Loucy (cell line): ENCODE measurements around the gene MAMLD1.

Experiments
- H2AFZ ChIP-seq: fragments of 200-600 bp; sonication (generic); 2 replicates; pipeline ENCODE4 v1.6.0; 2016; ENCODE audit warnings: antibody characterized with exemption, mild to moderate bottlenecking, low read length, moderate library complexity
- H3F3A ChIP-seq: fragments of 200-600 bp; 2 replicates; pipeline ENCODE4 v1.6.0; 2016; ENCODE audit warnings: antibody characterized with exemption, low read depth, mild to moderate bottlenecking
- H3K27me3 ChIP-seq: fragments of 200-600 bp; sonication (generic); 2 replicates; pipeline ENCODE4 v1.6.1; 2014; ENCODE audit warnings: low read length, mild to moderate bottlenecking; ENCODE audit not compliant: insufficient read depth, poor library complexity, severe bottlenecking
- H3K36me3 ChIP-seq: fragments of 200-600 bp; sonication (generic); 2 replicates; pipeline ENCODE4 v1.6.1; 2016; ENCODE audit warnings: low read length; ENCODE audit not compliant: insufficient read depth
- H3K4me1 ChIP-seq: fragments of 200-600 bp; sonication (generic); 2 replicates; pipeline ENCODE4 v1.5.1; 2014; ENCODE audit warnings: low read length, mild to moderate bottlenecking; ENCODE audit not compliant: insufficient read depth, poor library complexity, severe bottlenecking
- H3K4me2 ChIP-seq: fragments of 200-600 bp; sonication (generic); 2 replicates; pipeline ENCODE4 v1.6.0; 2014; ENCODE audit warnings: antibody characterized with exemption, low read length, low read depth, mild to moderate bottlenecking; ENCODE audit not compliant: poor library complexity, severe bottlenecking
- H3K4me3 ChIP-seq: fragments of 200-600 bp; sonication (generic); 2 replicates; pipeline ENCODE4 v1.5.1; 2014; ENCODE audit warnings: low read length, mild to moderate bottlenecking, mixed read lengths; ENCODE audit not compliant: poor library complexity, severe bottlenecking
- H3K79me2 ChIP-seq: fragments of 200-600 bp; sonication (generic); 2 replicates; pipeline ENCODE4 v1.6.1; 2014; ENCODE audit warnings: low read length; ENCODE audit not compliant: insufficient read depth
- H3K9ac ChIP-seq: fragments of 200-600 bp; sonication (generic); 2 replicates; pipeline ENCODE4 v1.6.0; 2014; ENCODE audit warnings: mild to moderate bottlenecking, low read depth, low read length, moderate library complexity; ENCODE audit not compliant: poor library complexity, severe bottlenecking
- H3K9me2 ChIP-seq: fragments of 200-600 bp; sonication (generic); replicated peaks from 2 replicates; pipeline ENCODE4 v1.6.1; 2016; ENCODE audit warnings: low read depth, low read length, mixed read lengths
- H3K9me3 ChIP-seq: fragments of 200-600 bp; sonication (generic); 2 replicates; pipeline ENCODE4 v1.6.1; 2014; ENCODE audit warnings: mild to moderate bottlenecking, antibody characterized with exemption, low read length, low read depth; ENCODE audit not compliant: insufficient read depth
- H4K20me1 ChIP-seq: fragments of 200-600 bp; sonication (generic); 2 replicates; pipeline ENCODE4 v1.6.0; 2014; ENCODE audit warnings: antibody characterized with exemption, low read length, mild to moderate bottlenecking; ENCODE audit not compliant: insufficient read depth, poor library complexity, severe bottlenecking
- EZH2phosphoT487 ChIP-seq: fragments of 200-600 bp; IDR thresholded peaks from 2 replicates; pipeline ENCODE4 v1.6.1; 2018; ENCODE audit warnings: antibody characterized with exemption, mild to moderate bottlenecking, moderate library complexity, borderline replicate concordance
- TF ChIP-seq, protein P1 (sequence below): fragments of 200-600 bp; sonication (generic); conservative IDR thresholded peaks from 2 replicates; pipeline ENCODE4 v1.5.1; 2014; ENCODE audit warnings: mild to moderate bottlenecking, antibody characterized with exemption, low read length

Gene MAMLD1

GRCh38 chrX:150372280-150372679 is 9.2 kb downstream of the MAMLD1 start:
- H2AFZ ChIP-seq = no peak overlapping the region
- no peaks in the 10 kb centered on the region for H4K20me1 ChIP-seq
- no peaks in the 10 kb centered on the region for H3F3A ChIP-seq
- no peak overlapping the region for H3K9ac ChIP-seq
- H3K4me1 ChIP-seq = no peaks in the 10 kb centered on the region
- TF ChIP-seq, protein P1, sequence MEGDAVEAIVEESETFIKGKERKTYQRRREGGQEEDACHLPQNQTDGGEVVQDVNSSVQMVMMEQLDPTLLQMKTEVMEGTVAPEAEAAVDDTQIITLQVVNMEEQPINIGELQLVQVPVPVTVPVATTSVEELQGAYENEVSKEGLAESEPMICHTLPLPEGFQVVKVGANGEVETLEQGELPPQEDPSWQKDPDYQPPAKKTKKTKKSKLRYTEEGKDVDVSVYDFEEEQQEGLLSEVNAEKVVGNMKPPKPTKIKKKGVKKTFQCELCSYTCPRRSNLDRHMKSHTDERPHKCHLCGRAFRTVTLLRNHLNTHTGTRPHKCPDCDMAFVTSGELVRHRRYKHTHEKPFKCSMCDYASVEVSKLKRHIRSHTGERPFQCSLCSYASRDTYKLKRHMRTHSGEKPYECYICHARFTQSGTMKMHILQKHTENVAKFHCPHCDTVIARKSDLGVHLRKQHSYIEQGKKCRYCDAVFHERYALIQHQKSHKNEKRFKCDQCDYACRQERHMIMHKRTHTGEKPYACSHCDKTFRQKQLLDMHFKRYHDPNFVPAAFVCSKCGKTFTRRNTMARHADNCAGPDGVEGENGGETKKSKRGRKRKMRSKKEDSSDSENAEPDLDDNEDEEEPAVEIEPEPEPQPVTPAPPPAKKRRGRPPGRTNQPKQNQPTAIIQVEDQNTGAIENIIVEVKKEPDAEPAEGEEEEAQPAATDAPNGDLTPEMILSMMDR = no peak
- TF ChIP-seq EZH2phosphoT487 = no peak
- peaks cover 5% of the 10 kb centered on the region; the same call in 1 of the 2 replicates for H3K79me2 ChIP-seq
- no peak overlapping the region for H3K4me2 ChIP-seq
- H3K36me3 ChIP-seq = no peaks in the 10 kb centered on the region
- H3K27me3 ChIP-seq = no peaks in the 10 kb centered on the region
- no peaks in the 10 kb centered on the region for H3K9me3 ChIP-seq
- no peak overlapping the region for H3K4me3 ChIP-seq
- H3K9me2 ChIP-seq = no peaks in the 10 kb centered on the region

- peaks cover 5% of the 10 kb centered on the region; the same call in 1 of the 2 replicates for H3K79me2 ChIP-seq
- no peak for TF ChIP-seq EZH2phosphoT487
- TF ChIP-seq, protein P1 = no peak
Measured at GRCh38 chrX:150372756-150373155, 9.6 kb downstream of the MAMLD1 start.

DNA sequence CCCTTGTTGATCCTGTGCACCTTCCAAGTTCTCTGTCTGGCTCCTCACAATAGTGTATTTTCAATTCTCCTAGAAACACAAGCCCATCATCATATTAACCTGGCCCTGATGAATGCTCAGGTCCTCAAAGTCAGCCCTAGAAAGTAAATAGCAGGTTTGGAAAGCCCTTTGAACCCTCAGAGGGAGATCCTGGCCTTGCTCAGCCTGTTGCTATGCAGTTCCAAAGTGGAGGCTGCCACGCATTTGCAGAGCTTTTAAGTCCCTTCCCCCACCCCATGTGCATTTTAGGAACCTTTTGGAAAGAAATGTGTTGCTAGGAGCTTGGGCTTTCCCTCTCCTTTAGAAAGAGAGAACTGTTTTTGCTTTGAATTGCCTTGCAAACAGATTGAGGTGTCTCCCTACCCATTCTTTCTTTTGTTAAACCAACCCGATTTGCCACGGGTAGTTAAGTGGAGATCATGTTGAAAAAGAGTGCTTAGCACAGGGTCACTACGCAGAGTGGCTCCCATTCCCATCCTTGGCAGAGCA is 12.2 kb downstream of the MAMLD1 start:
- H3K4me3 ChIP-seq = no peak overlapping the region
- no peaks in the 10 kb centered on the region for H3F3A ChIP-seq
- H3K79me2 ChIP-seq = peaks cover 5% of the 10 kb centered on the region; the same call in 1 of the 2 replicates

More at GRCh38 chrX:150372756-150373155, 9.6 kb downstream of the MAMLD1 start:
- Histone ChIP-seq H3K9me2 (no peaks in the 10 kb centered on the region), H3K4me2 (no peak overlapping the region), H4K20me1 (no peaks in the 10 kb centered on the region), H3K4me1 (no peaks in the 10 kb centered on the region), H3K36me3 (no peaks in the 10 kb centered on the region), H3K9ac (no peak overlapping the region), H3K4me3 (no peak overlapping the region), H2AFZ (no peak overlapping the region), H3K27me3 (no peaks in the 10 kb centered on the region), H3F3A (no peaks in the 10 kb centered on the region), H3K9me3 (no peaks in the 10 kb centered on the region)

More for the DNA sequence above, 12.2 kb downstream of the MAMLD1 start:
- Histone ChIP-seq H3K9me3 (no peaks in the 10 kb centered on the region), H2AFZ (no peak overlapping the region), H3K27me3 (no peaks in the 10 kb centered on the region), H3K9ac (no peak overlapping the region), H3K4me2 (no peak overlapping the region), H3K9me2 (no peaks in the 10 kb centered on the region), H3K4me1 (peaks cover 5% of the 10 kb centered on the region), H3K36me3 (no peaks in the 10 kb centered on the region), H4K20me1 (no peaks in the 10 kb centered on the region)
- no peak for TF ChIP-seq EZH2phosphoT487
- TF ChIP-seq, protein P1 = no peak
